ENCODE data around the gene UCHL3.

GRCh38 chr13:75555836-75556235 lies 6.2 kb downstream of the UCHL3 start:
- TF ChIP-seq EZH2 (IDR thresholded peaks at IDR 0.05; ENCODE audit: borderline replicate concordance, low read depth, low read length, poor library complexity, severe bottlenecking) (no peak), CTCF (conservative IDR thresholded peaks at IDR 0.05; ENCODE audit: low read depth, low read length) (no peak)
